GM21515 (cell line): ENCODE measurements around the gene RABGGTA.
"Not testable (repeated sequence)": the region's sequence is repeated elsewhere in the genome, so short reads cannot be mapped to it uniquely, and the experiment has no call there.

Experiments
- ATAC-seq: cut with Tn5 transposase; IDR thresholded peaks from one replicate; pipeline ENCODE4 v1.9.1; 2021; ENCODE audit not compliant: unreplicated experiment

Gene RABGGTA

GRCh38 chr14:24222987-24223386, 48.4 kb downstream of the RABGGTA start:
- ATAC-seq: not testable (repeated sequence)

GRCh38 chr14:24219521-24219920, 51.9 kb downstream of the RABGGTA start:
- ATAC-seq: no peak

- ATAC-seq: no peak
These were observed 52.3 kb downstream of the RABGGTA start for GRCh38 chr14:24219080-24219479.

GRCh38 chr14:24216876-24217275, 54.5 kb downstream of the RABGGTA start:
- ATAC-seq: not testable (repeated sequence)

- no peak for ATAC-seq
These were observed 55.1 kb downstream of the RABGGTA start for GRCh38 chr14:24216345-24216699.
